Body of pancreas (tissue), 4 donors: ENCODE results near the gene AGAP1. TPM values are rescaled to one million over a fixed set of nuclear protein-coding genes. Genes with fewer than 3 reads are reported as not detected.

ENCODE experiments used
- ATAC-seq: fragments of 150-250 bp; one replicate; pipeline ENCODE4 v1.9.1; 2016
- DNase-seq, 4 donors: peaks; one replicate each; pipeline ENCODE4 v3.0.0-alpha.2; 2019
- H3K27ac ChIP-seq, 4 donors: fragments of 200-600 bp; sonication (generic); 1 replicate in 3 of 4; 2 replicates in 1 of 4; pipeline versions ENCODE4 v1.5.1 to v1.6.1; 2016 to 2019; ENCODE audit warnings: mild to moderate bottlenecking in 1 of 4, mixed read lengths in 1 of 4, moderate library complexity in 1 of 4
- H3K27me3 ChIP-seq, 2 donors: fragments of 200-600 bp; sonication (generic); one replicate each; pipeline ENCODE4 v1.6.0; 2016; ENCODE audit warnings: mild to moderate bottlenecking in 1 of 2
- H3K36me3 ChIP-seq, 2 donors: fragments of 200-600 bp; sonication (generic); replicated peaks in 1 of 2; 2 replicates each; pipeline ENCODE4 v1.5.1; 2016; ENCODE audit warnings: low read depth in 2 of 2; ENCODE audit not compliant: insufficient read depth in 1 of 2
- H3K4me1 ChIP-seq: fragments of 200-600 bp; sonication (generic); one replicate; pipeline ENCODE4 v1.6.0; 2016
- H3K4me3 ChIP-seq, 2 donors: fragments of 200-600 bp; sonication (generic); 1 replicate in 1 of 2; 2 replicates in 1 of 2; pipeline ENCODE4 v1.5.1; 2016 to 2019
- H3K9me3 ChIP-seq, 3 donors: fragments of 200-600 bp; sonication (generic); 1 replicate in 2 of 3; 2 replicates in 1 of 3; pipeline ENCODE4 v1.5.1; 2016
- CTCF ChIP-seq, 7 experiments: fragments of 450-650 bp in 4 of 7; fragments of 200-600 bp in 3 of 7; sonication (generic) in 3 of 7; IDR thresholded peaks; one replicate each; pipeline ENCODE4 v1.5.1; 2016 to 2019; ENCODE audit warnings: antibody characterized with exemption in 7 of 7
- POLR2A ChIP-seq, 3 donors: fragments of 450-650 bp; IDR thresholded peaks; one replicate each; pipeline ENCODE4 v1.6.1; 2016; ENCODE audit warnings: antibody characterized with exemption in 3 of 3, mild to moderate bottlenecking in 2 of 3
- WGBS, 2 donors: methylation state at CpG; one replicate each; pipeline ENCODE4 v1.1.5; 2017; 5-methylcytosine and 5-hydroxymethylcytosine counted together
- intact Hi-C: fragments of 100-400 bp; cut with DNase I; formaldehyde crosslinking; loops from one replicate; pipeline ENCODE4 v1.15.1; 2023
- total RNA-seq, 2 donors: library from RNA; depleted of rRNA; stranded (reverse); fragments of >200 nt; gene quantifications; one replicate each; pipeline ENCODE4 v1.1.0, GENCODE V29; 2016

AGAP1 gene
- total RNA-seq, 2 donors from 2014 or later: 21.3 to 32.6 TPM

- H3K4me3 ChIP-seq: no peak overlapping the region
- TF ChIP-seq POLR2A (IDR thresholded peaks at IDR 0.05) (no peak), CTCF (IDR thresholded peaks at IDR 0.05) (no peak)
- ATAC-seq: no peak
- H3K27me3 ChIP-seq: no peaks in the 10 kb centered on the region
- intact Hi-C loops: no loop called here
- H3K27ac ChIP-seq: no peak overlapping the region
- peaks cover 24% of the 10 kb centered on the region for H3K4me1 ChIP-seq
- DNase-seq: no peak
- no peaks in the 10 kb centered on the region for H3K9me3 ChIP-seq
- H3K36me3 ChIP-seq: no peaks in the 10 kb centered on the region
- WGBS, 2 donors: 87 to 92% methylated on average over 6 to 11 of the region's 11 CpGs
Measured at GRCh38 chr2:235479604-235480003, 14.2 kb upstream of the AGAP1 start.

- H3K4me1 ChIP-seq: peaks cover 24% of the 10 kb centered on the region
- no peaks in the 10 kb centered on the region for H3K36me3 ChIP-seq
- no peak overlapping the region for H3K4me3 ChIP-seq
- no peaks in the 10 kb centered on the region for H3K9me3 ChIP-seq
- H3K27ac ChIP-seq: no peak overlapping the region
- ATAC-seq (no peak), DNase-seq (no peak)
- TF ChIP-seq CTCF (IDR thresholded peaks at IDR 0.05) (no peak), POLR2A (IDR thresholded peaks at IDR 0.05) (no peak)
- no peaks in the 10 kb centered on the region for H3K27me3 ChIP-seq
- 84 to 94% methylated on average over 4 of the region's 4 CpGs for WGBS, 2 donors
- intact Hi-C loops: no loop called here
Measured at GRCh38 chr2:235480614-235481013, 13.2 kb upstream of the AGAP1 start.

- DNase-seq (no peak), ATAC-seq (no peak)
- Histone ChIP-seq H3K9me3 (no peaks in the 10 kb centered on the region), H3K4me1 (peaks cover 15% of the 10 kb centered on the region), H3K27ac (no peak overlapping the region), H3K36me3 (no peaks in the 10 kb centered on the region), H3K27me3 (no peaks in the 10 kb centered on the region), H3K4me3 (no peak overlapping the region)
- WGBS, 2 donors: 69% methylated on average over 4 of the region's 4 CpGs
- intact Hi-C loops: no loop called here
- TF ChIP-seq CTCF (IDR thresholded peaks at IDR 0.05) (no peak), POLR2A (IDR thresholded peaks at IDR 0.05) (no peak)
Measured at GRCh38 chr2:235483313-235483712, 10.5 kb upstream of the AGAP1 start.

GRCh38 chr2:235485362-235485761, 8.5 kb upstream of the AGAP1 start:
- intact Hi-C loops: no loop called here
- H3K27ac ChIP-seq: no peak overlapping the region

More at GRCh38 chr2:235485362-235485761, 8.5 kb upstream of the AGAP1 start:
- H3K27me3 ChIP-seq: no peaks in the 10 kb centered on the region
- H3K36me3 ChIP-seq: no peaks in the 10 kb centered on the region
- ATAC-seq (no peak), DNase-seq (no peak)
- H3K4me1 ChIP-seq: no peaks in the 10 kb centered on the region
- TF ChIP-seq CTCF (IDR thresholded peaks at IDR 0.05) (no peak), POLR2A (IDR thresholded peaks at IDR 0.05) (no peak)
- H3K9me3 ChIP-seq: no peaks in the 10 kb centered on the region
- WGBS, 2 donors: 84 to 89% methylated on average over 5 of the region's 5 CpGs
- H3K4me3 ChIP-seq: no peak overlapping the region
